Esophagus muscularis mucosa (tissue), 3 donors: ENCODE results near the gene TEX48.

Experiments
- CTCF ChIP-seq, 3 experiments: fragments of 200-600 bp in 2 of 3; fragments of 450-650 bp in 1 of 3; sonication (generic) in 2 of 3; IDR thresholded peaks; one replicate each; pipeline ENCODE4 v1.5.1; 2017 to 2019; ENCODE audit warnings: antibody characterized with exemption in 3 of 3, mild to moderate bottlenecking in 2 of 3, moderate library complexity in 1 of 3
- POLR2A ChIP-seq: fragments of 450-650 bp; IDR thresholded peaks from one replicate; pipeline ENCODE4 v1.6.1; 2017; ENCODE audit warnings: antibody characterized with exemption, moderate library complexity, mild to moderate bottlenecking, low read depth
- POLR2AphosphoS5 ChIP-seq, 2 donors: sonication (generic); formaldehyde crosslinking; IDR thresholded peaks; one replicate each; pipeline ENCODE4 v1.6.1; 2017; ENCODE audit warnings: antibody characterized with exemption in 2 of 2

DNA sequence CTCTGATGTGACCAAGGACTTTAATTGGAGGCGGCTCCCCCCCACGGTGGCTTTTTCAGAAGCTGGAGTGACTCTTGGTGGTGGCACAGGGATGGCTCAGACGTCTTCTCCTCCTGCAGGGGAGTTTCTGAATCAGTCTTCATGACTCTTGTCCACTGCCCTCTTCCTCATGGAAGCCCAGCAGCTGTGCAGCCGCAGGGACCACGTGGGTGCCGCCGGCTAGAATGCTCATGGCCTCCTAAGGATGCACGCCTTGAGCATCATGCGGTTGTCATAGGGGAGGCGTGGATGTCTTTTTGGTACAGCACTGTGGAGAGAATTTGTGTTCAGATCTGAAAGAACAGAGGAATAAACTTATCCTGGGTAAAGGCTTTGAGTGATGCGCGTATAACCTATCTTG lies 25.7 kb downstream of the TEX48 start:
- TF ChIP-seq POLR2AphosphoS5 (IDR thresholded peaks at IDR 0.05) (no peak), CTCF (IDR thresholded peaks at IDR 0.05) (no peak), POLR2A (no peak)
